ENCODE data around the gene PGGHG. TPM values are rescaled to one million over a fixed set of nuclear protein-coding genes. Genes with fewer than 3 reads are reported as not detected.

PGGHG gene
- polyA plus RNA-seq, 1 donor (not counting 4 experiments of a cell fraction or from before 2014, with no cell fraction given): 4.3 TPM

GRCh38 chr11:249062-249461, 39.9 kb upstream of the PGGHG start:
- dilution Hi-C loops (cut with MboI; ENCODE audit: extremely low pct_ligation_motif_present, low sequenced_read_pairs): no loop called here
- H3K4me2 ChIP-seq (ENCODE audit: control insufficient read depth, extremely low read depth, insufficient read depth, low read depth, low read length): no peak overlapping the region
- peaks cover 35 to 58% of the 10 kb centered on the region in 2 experiments for H3K36me3 ChIP-seq (ENCODE audit: control insufficient read depth in 2 of 2, extremely low read depth in 1 of 2, insufficient read depth in 2 of 2, low read length in 2 of 2)
- no peaks in the 10 kb centered on the region for H3K4me1 ChIP-seq (ENCODE audit: control insufficient read depth, extremely low read depth, insufficient read depth, low read length)
- no peak overlapping the region for H3K27ac ChIP-seq (ENCODE audit: control insufficient read depth, insufficient read depth, low read length)
- no peak overlapping the region for H3K4me3 ChIP-seq (ENCODE audit: control insufficient read depth in 2 of 3, extremely low read depth in 1 of 3, insufficient read depth in 2 of 3, low read depth in 1 of 3, low read length in 3 of 3)
- H3K9ac ChIP-seq (ENCODE audit: control insufficient read depth, extremely low read depth, insufficient read depth, low read length): no peak overlapping the region
- peaks cover 4% of the 10 kb centered on the region for H3K79me2 ChIP-seq (ENCODE audit: control insufficient read depth, insufficient read depth, low read length)
- no peaks in the 10 kb centered on the region for H3K9me1 ChIP-seq (ENCODE audit: control insufficient read depth, extremely low read depth, insufficient read depth, low read length)
- no peak for DNase-seq (ENCODE audit: low read depth, low spot score)
- H3K9me3 ChIP-seq (ENCODE audit: control insufficient read depth, low read depth, low read length): no peaks in the 10 kb centered on the region
- no peak for FAIRE-seq
- no peak overlapping the region for H2AFZ ChIP-seq (ENCODE audit: control insufficient read depth, low read length)
- TF ChIP-seq CTCF (optimal IDR thresholded peaks at IDR 0.05 in 1 of 3, IDR thresholded peaks at IDR 0.05 in 1 of 3, conservative IDR thresholded peaks at IDR 0.05 in 1 of 3; ENCODE audit: extremely low read depth in 1 of 3, insufficient read depth in 2 of 3, low read length in 3 of 3): no peak
- no peak for TF ChIP-seq EZH2 (IDR thresholded peaks at IDR 0.05; ENCODE audit: low read length)
- H4K20me1 ChIP-seq (ENCODE audit: control insufficient read depth, extremely low read depth, insufficient read depth, low read length): no peaks in the 10 kb centered on the region
- H3K27me3 ChIP-seq (ENCODE audit: control insufficient read depth, extremely low read depth, insufficient read depth, low read length): no peaks in the 10 kb centered on the region

GRCh38 chr11:250274-250673, 38.7 kb upstream of the PGGHG start:
- Histone ChIP-seq H3K27me3 (ENCODE audit: control insufficient read depth, extremely low read depth, insufficient read depth, low read length) (no peaks in the 10 kb centered on the region), H3K4me2 (ENCODE audit: control insufficient read depth, extremely low read depth, insufficient read depth, low read depth, low read length) (no peak overlapping the region), H3K79me2 (ENCODE audit: control insufficient read depth, insufficient read depth, low read length) (peaks cover 1% of the 10 kb centered on the region), H3K4me3 (ENCODE audit: control insufficient read depth in 2 of 3, extremely low read depth in 1 of 3, insufficient read depth in 2 of 3, low read depth in 1 of 3, low read length in 3 of 3) (no peak overlapping the region), H3K9me1 (ENCODE audit: control insufficient read depth, extremely low read depth, insufficient read depth, low read length) (no peaks in the 10 kb centered on the region), H2AFZ (ENCODE audit: control insufficient read depth, low read length) (no peak overlapping the region), H4K20me1 (ENCODE audit: control insufficient read depth, extremely low read depth, insufficient read depth, low read length) (no peaks in the 10 kb centered on the region), H3K9ac (ENCODE audit: control insufficient read depth, extremely low read depth, insufficient read depth, low read length) (no peak overlapping the region), H3K27ac (ENCODE audit: control insufficient read depth, insufficient read depth, low read length) (no peak overlapping the region), H3K4me1 (ENCODE audit: control insufficient read depth, extremely low read depth, insufficient read depth, low read length) (no peaks in the 10 kb centered on the region), H3K9me3 (ENCODE audit: control insufficient read depth, low read depth, low read length) (no peaks in the 10 kb centered on the region), H3K36me3 (ENCODE audit: control insufficient read depth in 2 of 2, extremely low read depth in 1 of 2, insufficient read depth in 2 of 2, low read length in 2 of 2) (peaks cover 32 to 49% of the 10 kb centered on the region in 2 experiments)
- no peak for DNase-seq (ENCODE audit: low read depth, low spot score)
- dilution Hi-C loops (cut with MboI; ENCODE audit: extremely low pct_ligation_motif_present, low sequenced_read_pairs): no loop called here
- TF ChIP-seq EZH2 (IDR thresholded peaks at IDR 0.05; ENCODE audit: low read length): no peak
- FAIRE-seq: peak; percentile 67

GRCh38 chr11:250740-251299, 38.1 kb upstream of the PGGHG start:
- Histone ChIP-seq H3K9ac (ENCODE audit: control insufficient read depth, extremely low read depth, insufficient read depth, low read length) (no peak overlapping the region), H3K79me2 (ENCODE audit: control insufficient read depth, insufficient read depth, low read length) (no peaks in the 10 kb centered on the region), H3K36me3 (ENCODE audit: control insufficient read depth in 2 of 2, extremely low read depth in 1 of 2, insufficient read depth in 2 of 2, low read length in 2 of 2) (peaks cover 29 to 44% of the 10 kb centered on the region in 2 experiments), H3K4me2 (ENCODE audit: control insufficient read depth, extremely low read depth, insufficient read depth, low read depth, low read length) (no peak overlapping the region), H3K27ac (ENCODE audit: control insufficient read depth, insufficient read depth, low read length) (no peak overlapping the region), H3K27me3 (ENCODE audit: control insufficient read depth, extremely low read depth, insufficient read depth, low read length) (no peaks in the 10 kb centered on the region), H3K9me1 (ENCODE audit: control insufficient read depth, extremely low read depth, insufficient read depth, low read length) (no peaks in the 10 kb centered on the region), H3K9me3 (ENCODE audit: control insufficient read depth, low read depth, low read length) (no peaks in the 10 kb centered on the region), H3K4me3 (ENCODE audit: control insufficient read depth in 2 of 3, extremely low read depth in 1 of 3, insufficient read depth in 2 of 3, low read depth in 1 of 3, low read length in 3 of 3) (no peak overlapping the region), H3K4me1 (ENCODE audit: control insufficient read depth, extremely low read depth, insufficient read depth, low read length) (no peaks in the 10 kb centered on the region), H4K20me1 (ENCODE audit: control insufficient read depth, extremely low read depth, insufficient read depth, low read length) (no peaks in the 10 kb centered on the region), H2AFZ (ENCODE audit: control insufficient read depth, low read length) (no peak overlapping the region)
- peak; percentile 57 to 77 (median 67) for TF ChIP-seq CTCF (optimal IDR thresholded peaks at IDR 0.05 in 1 of 3, IDR thresholded peaks at IDR 0.05 in 1 of 3, conservative IDR thresholded peaks at IDR 0.05 in 1 of 3; ENCODE audit: extremely low read depth in 1 of 3, insufficient read depth in 2 of 3, low read length in 3 of 3)
- no peak for TF ChIP-seq EZH2 (IDR thresholded peaks at IDR 0.05; ENCODE audit: low read length)
- DNase-seq (ENCODE audit: low read depth, low spot score) (no peak), FAIRE-seq (no peak)
- dilution Hi-C loops (cut with MboI; ENCODE audit: extremely low pct_ligation_motif_present, low sequenced_read_pairs): no loop called here

Data from keratinocyte (primary cell).